Ectodermal cell (in vitro differentiated cells): ENCODE measurements around the gene THBD.

Experiments used
- H3K27ac ChIP-seq: 2 replicates; pipeline ENCODE4 v1.7.0; 2013; ENCODE audit warnings: mild to moderate bottlenecking, low read depth, low read length; ENCODE audit not compliant: insufficient read depth, poor library complexity, severe bottlenecking
- H3K27me3 ChIP-seq: 2 replicates; pipeline ENCODE4 v1.7.0; 2013; ENCODE audit warnings: mild to moderate bottlenecking, low read length; ENCODE audit not compliant: insufficient read depth, control insufficient read depth, poor library complexity, severe bottlenecking
- H3K36me3 ChIP-seq: one replicate; pipeline ENCODE4 v1.7.0; 2013; ENCODE audit warnings: low read length; ENCODE audit not compliant: control insufficient read depth, insufficient read depth
- H3K4me1 ChIP-seq: one replicate; pipeline ENCODE4 v1.7.0; 2013; ENCODE audit warnings: low read length; ENCODE audit not compliant: control insufficient read depth, insufficient read depth
- H3K4me3 ChIP-seq: 2 replicates; pipeline ENCODE4 v1.7.0; 2013; ENCODE audit warnings: low read depth, low read length, control low read depth; ENCODE audit not compliant: insufficient read depth
- H3K9me3 ChIP-seq: 2 replicates; pipeline ENCODE4 v1.7.0; 2013; ENCODE audit warnings: mild to moderate bottlenecking, low read length, moderate library complexity; ENCODE audit not compliant: control insufficient read depth
- WGBS, 2 experiments: methylation state at CpG; one replicate each; pipeline ENCODE4 v1.1.7; 2013; ENCODE audit warnings: missing lambda C conversion rate in 2 of 2; 5-methylcytosine and 5-hydroxymethylcytosine counted together

Gene THBD

GRCh38 chr20:23003077-23003635, 46.3 kb downstream of the THBD start:
- Histone ChIP-seq H3K36me3 (no peaks in the 10 kb centered on the region), H3K4me1 (no peaks in the 10 kb centered on the region), H3K9me3 (no peaks in the 10 kb centered on the region), H3K27ac (no peak overlapping the region), H3K4me3 (no peak overlapping the region), H3K27me3 (no peaks in the 10 kb centered on the region)
- 85 to 92% methylated on average over 1 of the region's 1 CpG for WGBS, 2 experiments

GRCh38 chr20:23002276-23002675, 47.2 kb downstream of the THBD start:
- no peaks in the 10 kb centered on the region for H3K36me3 ChIP-seq
- no peak overlapping the region for H3K4me3 ChIP-seq
- WGBS, 2 experiments = 92 to 94% methylated on average over 6 of the region's 6 CpGs
- H3K4me1 ChIP-seq = no peaks in the 10 kb centered on the region
- H3K9me3 ChIP-seq = no peaks in the 10 kb centered on the region
- H3K27ac ChIP-seq = no peak overlapping the region
- no peaks in the 10 kb centered on the region for H3K27me3 ChIP-seq

GRCh38 chr20:23000232-23000947, 49.1 kb downstream of the THBD start:
- no peaks in the 10 kb centered on the region for H3K36me3 ChIP-seq
- H3K27ac ChIP-seq = no peak overlapping the region
- 89 to 90% methylated on average over 6 of the region's 6 CpGs for WGBS, 2 experiments

GRCh38 chr20:22999756-23000155, 49.7 kb downstream of the THBD start:
- Histone ChIP-seq H3K36me3 (no peaks in the 10 kb centered on the region), H3K27ac (no peak overlapping the region), H3K4me1 (no peaks in the 10 kb centered on the region), H3K9me3 (no peaks in the 10 kb centered on the region), H3K27me3 (no peaks in the 10 kb centered on the region), H3K4me3 (no peak overlapping the region)
- WGBS, 2 experiments = 93 to 94% methylated on average over 4 of the region's 4 CpGs

More at GRCh38 chr20:23000232-23000947, 49.1 kb downstream of the THBD start:
- H3K27me3 ChIP-seq = no peaks in the 10 kb centered on the region
- H3K4me1 ChIP-seq = no peaks in the 10 kb centered on the region
- H3K4me3 ChIP-seq = no peak overlapping the region
- H3K9me3 ChIP-seq = no peaks in the 10 kb centered on the region

- Histone ChIP-seq H3K9me3 (no peaks in the 10 kb centered on the region), H3K36me3 (no peaks in the 10 kb centered on the region), H3K4me3 (no peak overlapping the region), H3K27me3 (no peaks in the 10 kb centered on the region), H3K4me1 (no peaks in the 10 kb centered on the region), H3K27ac (no peak overlapping the region)
- WGBS, 2 experiments = 96 to 98% methylated on average over 1 to 2 of the region's 2 CpGs
Measured at GRCh38 chr20:22998476-22998875, 51.0 kb downstream of the THBD start.

- 93 to 94% methylated on average over 1 of the region's 1 CpG for WGBS, 2 experiments
- Histone ChIP-seq H3K27me3 (no peaks in the 10 kb centered on the region), H3K36me3 (no peaks in the 10 kb centered on the region), H3K4me3 (no peak overlapping the region), H3K9me3 (no peaks in the 10 kb centered on the region), H3K27ac (no peak overlapping the region), H3K4me1 (no peaks in the 10 kb centered on the region)
Measured at GRCh38 chr20:22995923-22996322, 53.5 kb downstream of the THBD start.
